HepG2 (cell line): ENCODE results near the gene PPP1R8. TPM values are rescaled to one million over a fixed set of nuclear protein-coding genes. Genes with fewer than 3 reads are reported as not detected.

Source experiments
- ATAC-seq: fragments of 200-7000 bp; cut with Tn5 transposase; 3 replicates; pipeline ENCODE4 v1.9.1; 2020; ENCODE audit warnings: mild to moderate bottlenecking, moderate library complexity
- BruUV-seq: library from RNA; stranded (reverse); fragments of 400-500 nt; replicated peaks from 2 replicates; lab custom pipeline; 2021; lab: Mats Ljungman, UMichigan
- CTCF ChIA-PET: fragments of 300-600 bp; formaldehyde crosslinking; extraction: SDS; loops from one replicate; lab custom pipeline; 2021; ENCODE audit warnings: low total read pairs, inconsistent platforms, low intra/inter-chr PET ratio; lab: Yijun Ruan, JAX
- POLR2A ChIA-PET: fragments of 350-600 bp; sonication (Branson Sonifier 250); formaldehyde crosslinking; loops from one replicate; lab custom pipeline; 2020; ENCODE audit warnings: antibody characterized with exemption, inconsistent platforms; lab: Yijun Ruan, JAX
- DNase-seq: peaks from one replicate; pipeline ENCODE4 v3.0.0-alpha.2; 2015; ENCODE audit warnings: low spot score
- FAIRE-seq: peaks from 3 replicates; lab custom pipeline; 2011; peaks lifted over from hg19 to GRCh38; lab: Jason Lieb, UNC
- H2AFZ ChIP-seq: one replicate; pipeline ENCODE4 v1.6.1; 2011; ENCODE audit warnings: low read length, inconsistent platforms
- H3K27ac ChIP-seq: fragments of 300-600 bp; 3 replicates; pipeline ENCODE4 v1.8.0; 2011; ENCODE audit warnings: mixed run types, mild to moderate bottlenecking, mixed read lengths, low read length, inconsistent platforms; ENCODE audit not compliant: insufficient read depth; ENCODE audit errors: extremely low read length
- H3K27me3 ChIP-seq, 2 experiments: fragments of 200-600 bp in 1 of 2; 2 replicates in 1 of 2; 3 replicates in 1 of 2; pipeline versions ENCODE4 v1.6.0 to v1.8.0; 2011; ENCODE audit warnings: low read length in 2 of 2, mild to moderate bottlenecking in 2 of 2, moderate library complexity in 2 of 2, inconsistent platforms in 1 of 2; ENCODE audit not compliant: insufficient read depth in 2 of 2, control insufficient read depth in 1 of 2
- H3K36me3 ChIP-seq, 2 experiments: fragments of 200-600 bp in 1 of 2; replicated peaks in 1 of 2; 2 replicates in 1 of 2; 3 replicates in 1 of 2; pipeline versions ENCODE4 v1.5.1 to v1.8.0; 2011; ENCODE audit warnings: low read length in 2 of 2, inconsistent platforms in 1 of 2; ENCODE audit not compliant: insufficient read depth in 2 of 2, control insufficient read depth in 1 of 2
- H3K4me1 ChIP-seq: 2 replicates; pipeline ENCODE4 v1.5.1; 2012; ENCODE audit warnings: low read length, inconsistent platforms; ENCODE audit not compliant: insufficient read depth
- H3K4me2 ChIP-seq: 2 replicates; pipeline ENCODE4 v1.6.0; 2011; ENCODE audit warnings: low read depth, low read length, inconsistent platforms
- H3K4me3 ChIP-seq, 3 experiments: fragments of 200-600 bp in 1 of 3; sonication (generic), shearing (Covaris generic) in 1 of 3; replicated peaks in 1 of 3; 2 replicates each; pipeline ENCODE4 v1.5.1; 2011 to 2016; ENCODE audit warnings: low read length in 3 of 3, inconsistent platforms in 2 of 3, low read depth in 2 of 3, mild to moderate bottlenecking in 2 of 3, control low read depth in 1 of 3, mixed read lengths in 1 of 3; ENCODE audit not compliant: insufficient read depth in 1 of 3
- H3K79me2 ChIP-seq: one replicate; pipeline ENCODE4 v1.6.1; 2011; ENCODE audit warnings: low read length, inconsistent platforms; ENCODE audit not compliant: insufficient read depth
- H3K9ac ChIP-seq: 2 replicates; pipeline ENCODE4 v1.6.0; 2011; ENCODE audit warnings: mild to moderate bottlenecking, low read depth, low read length, inconsistent platforms; ENCODE audit not compliant: insufficient read depth
- H3K9me3 ChIP-seq: 2 replicates; pipeline ENCODE4 v1.5.1; 2012; ENCODE audit warnings: mild to moderate bottlenecking, low read length
- H4K20me1 ChIP-seq: 2 replicates; pipeline ENCODE4 v1.6.0; 2011; ENCODE audit warnings: inconsistent platforms, mild to moderate bottlenecking, low read length, moderate library complexity; ENCODE audit not compliant: insufficient read depth
- ZHX2 ChIP-seq, 2 experiments: sonication (generic) in 1 of 2; formaldehyde crosslinking in 1 of 2; IDR thresholded peaks; 2 replicates each; pipeline versions ENCODE4 v1.6.1 to v1.9.0; 2014 to 2022; ENCODE audit warnings: antibody characterized with exemption in 1 of 2, borderline replicate concordance in 1 of 2, inconsistent platforms in 1 of 2, low read depth in 1 of 2, missing genetic modification reagents in 1 of 2
- ZNF530 ChIP-seq: sonication (generic); formaldehyde crosslinking; IDR thresholded peaks from 2 replicates; pipeline ENCODE4 v1.5.0; 2020; ENCODE audit warnings: low read depth, mild to moderate bottlenecking, missing genetic modification reagents
- ZNF567 ChIP-seq: sonication (generic); formaldehyde crosslinking; IDR thresholded peaks from 2 replicates; pipeline ENCODE4 v1.8.1; 2023; ENCODE audit warnings: mild to moderate bottlenecking, missing genetic modification reagents, borderline replicate concordance
- ZNF777 ChIP-seq: sonication (generic); formaldehyde crosslinking; IDR thresholded peaks from 2 replicates; pipeline ENCODE4 v1.4.0; 2020; ENCODE audit warnings: missing genetic modification reagents
- WGBS: methylation state at CpG from one replicate; pipeline ENCODE4 v1.1.6; 2017; ENCODE audit warnings: low lambda C conversion rate; 5-methylcytosine and 5-hydroxymethylcytosine counted together
- in situ Hi-C: cut with HindIII; loops from 2 replicates; pipeline ENCODE4 v1.10.0; 2017; ENCODE audit warnings: low pct_unique_long_range_greater_than_20kb; ENCODE audit not compliant: extremely low pct_ligation_motif_present
- intact Hi-C: fragments of 100-400 bp; cut with micrococcal nuclease; formaldehyde crosslinking; loops from one replicate; pipeline ENCODE4 v1.10.0; 2022; ENCODE audit not compliant: unreplicated experiment
- polyA plus RNA-seq, 8 experiments: library from polyadenylated mRNA; depleted of rRNA in 3 of 8; stranded (reverse) in 7 of 8; unstranded in 1 of 8; fragments of >200 nt; fragmentation: Illumina TruSeq in 4 of 8; extraction: Trizol in 4 of 8; gene quantifications; 2 replicates each; pipeline versions ENCODE4 v1.2.1 to v1.2.3, GENCODE V29; 2011 to 2016; ENCODE audit warnings: low read depth in 4 of 8, missing spikeins in 1 of 8, mixed read lengths in 1 of 8; ENCODE audit not compliant: insufficient read depth in 1 of 8
- total RNA-seq, 5 experiments: library from RNA; depleted of rRNA; stranded (reverse); fragments of >200 nt; fragmentation: Illumina TruSeq; extraction: Trizol; gene quantifications; 2 replicates each; pipeline ENCODE4 v1.2.3, GENCODE V29; 2016; ENCODE audit warnings: low read depth in 1 of 5
- TF ChIP-seq, protein P1 (sequence below): sonication (generic); formaldehyde crosslinking; IDR thresholded peaks from 2 replicates; pipeline ENCODE4 v1.5.0; 2020; ENCODE audit warnings: mild to moderate bottlenecking, missing genetic modification reagents, borderline replicate concordance
- TF ChIP-seq, protein P2 (sequence below): sonication (generic); formaldehyde crosslinking; IDR thresholded peaks from 2 replicates; pipeline ENCODE4 v1.8.0; 2022; ENCODE audit warnings: mild to moderate bottlenecking, missing genetic modification reagents, borderline replicate concordance
- TF ChIP-seq, protein P3 (sequence below): sonication (generic); formaldehyde crosslinking; IDR thresholded peaks from 2 replicates; pipeline ENCODE4 v1.4.0; 2020; ENCODE audit warnings: missing genetic modification reagents

Gene PPP1R8
- total and polyA plus RNA-seq, 2 of the 13 experiments (the other 11 are each of a cell fraction or from before 2014, with no cell fraction given) = 38.3 to 62.2 TPM

DNA sequence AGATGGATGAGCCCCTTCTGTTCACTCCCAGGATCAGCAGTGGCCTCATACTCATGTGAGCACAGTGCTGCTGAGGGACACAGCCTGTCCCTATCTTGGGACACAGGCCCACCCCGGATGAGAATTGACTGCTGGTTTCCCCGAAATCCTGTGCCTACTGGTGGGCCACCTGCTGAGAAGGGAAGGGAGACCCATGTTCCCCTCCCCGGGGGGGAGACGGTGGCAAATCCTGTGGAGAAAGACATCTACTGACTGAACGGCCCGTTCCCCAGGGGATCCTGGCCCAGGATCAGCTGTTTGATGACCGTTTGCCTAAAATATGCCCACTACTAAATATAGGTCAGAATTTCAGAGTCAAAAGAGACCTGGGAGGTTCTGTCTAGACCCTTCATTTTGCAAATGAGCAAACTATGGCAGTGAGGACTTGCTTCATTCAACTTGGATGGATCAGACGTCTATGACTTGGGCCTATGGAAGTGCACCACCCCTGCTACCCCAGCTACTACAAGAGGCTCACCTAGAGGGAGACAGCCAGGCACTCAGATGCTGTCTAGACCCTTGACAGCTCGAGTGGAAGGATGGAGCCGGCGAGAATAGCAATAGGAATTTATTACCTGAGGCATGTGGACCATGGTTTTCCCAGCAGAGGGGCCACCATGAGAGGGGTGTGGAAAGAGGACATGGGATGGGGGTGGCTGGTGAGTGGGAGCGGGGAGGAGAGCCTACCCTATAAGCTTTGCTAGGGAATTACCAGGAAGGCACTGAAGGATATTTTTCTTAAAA is 26.2 kb downstream of the PPP1R8 start:
- intact Hi-C loops = loop anchor here (5.0 kb wide), 1 partner anchor 166 kb away; no protein-coding TSS in a partner anchor
- Histone ChIP-seq H3K4me3 (no peak overlapping the region), H3K27ac (no peak overlapping the region), H3K79me2 (no peaks in the 10 kb centered on the region), H3K27me3 (peaks cover 0 to 3% of the 10 kb centered on the region in 2 experiments; a peak in 1 of 5 replicates), H3K36me3 (peaks cover 1 to 2% of the 10 kb centered on the region in 2 experiments; a peak in 2 of 5 replicates), H3K9me3 (no peaks in the 10 kb centered on the region), H3K9ac (no peak overlapping the region), H4K20me1 (no peaks in the 10 kb centered on the region), H3K4me2 (no peak overlapping the region), H3K4me1 (peaks cover 28% of the 10 kb centered on the region), H2AFZ (no peak overlapping the region)
- CTCF ChIA-PET = interaction anchor here (1.2 kb wide), 1 partner anchor 15 kb away, joined by 3 read pairs; the partner anchor contains the start of gene THEMIS2
- DNase-seq = no peak
- WGBS = 53% methylated on average over 9 of the region's 12 CpGs
- FAIRE-seq = no peak
- in situ Hi-C loops = loop anchor here (5.0 to 10.0 kb wide), 2 partner anchors 78 to 121 kb away; partner anchors contain the start of gene SMPDL3B
- no TSS peak for BruUV-seq
- POLR2A ChIA-PET = no interaction called here
- no peak; the same call in 2 of the 3 replicates for ATAC-seq
- TF ChIP-seq ZNF567 (CRISPR knock-in tag) (no peak), ZNF777 (no peak), ZNF530 (CRISPR knock-in tag) (no peak), ZHX2 (IDR thresholded peaks at IDR 0.05; ENCODE audit: low read depth) (no peak), ZHX2 (CRISPR knock-in tag; IDR thresholded peaks at IDR 0.05; ENCODE audit: borderline replicate concordance) (no peak)
- TF ChIP-seq, protein P1, sequence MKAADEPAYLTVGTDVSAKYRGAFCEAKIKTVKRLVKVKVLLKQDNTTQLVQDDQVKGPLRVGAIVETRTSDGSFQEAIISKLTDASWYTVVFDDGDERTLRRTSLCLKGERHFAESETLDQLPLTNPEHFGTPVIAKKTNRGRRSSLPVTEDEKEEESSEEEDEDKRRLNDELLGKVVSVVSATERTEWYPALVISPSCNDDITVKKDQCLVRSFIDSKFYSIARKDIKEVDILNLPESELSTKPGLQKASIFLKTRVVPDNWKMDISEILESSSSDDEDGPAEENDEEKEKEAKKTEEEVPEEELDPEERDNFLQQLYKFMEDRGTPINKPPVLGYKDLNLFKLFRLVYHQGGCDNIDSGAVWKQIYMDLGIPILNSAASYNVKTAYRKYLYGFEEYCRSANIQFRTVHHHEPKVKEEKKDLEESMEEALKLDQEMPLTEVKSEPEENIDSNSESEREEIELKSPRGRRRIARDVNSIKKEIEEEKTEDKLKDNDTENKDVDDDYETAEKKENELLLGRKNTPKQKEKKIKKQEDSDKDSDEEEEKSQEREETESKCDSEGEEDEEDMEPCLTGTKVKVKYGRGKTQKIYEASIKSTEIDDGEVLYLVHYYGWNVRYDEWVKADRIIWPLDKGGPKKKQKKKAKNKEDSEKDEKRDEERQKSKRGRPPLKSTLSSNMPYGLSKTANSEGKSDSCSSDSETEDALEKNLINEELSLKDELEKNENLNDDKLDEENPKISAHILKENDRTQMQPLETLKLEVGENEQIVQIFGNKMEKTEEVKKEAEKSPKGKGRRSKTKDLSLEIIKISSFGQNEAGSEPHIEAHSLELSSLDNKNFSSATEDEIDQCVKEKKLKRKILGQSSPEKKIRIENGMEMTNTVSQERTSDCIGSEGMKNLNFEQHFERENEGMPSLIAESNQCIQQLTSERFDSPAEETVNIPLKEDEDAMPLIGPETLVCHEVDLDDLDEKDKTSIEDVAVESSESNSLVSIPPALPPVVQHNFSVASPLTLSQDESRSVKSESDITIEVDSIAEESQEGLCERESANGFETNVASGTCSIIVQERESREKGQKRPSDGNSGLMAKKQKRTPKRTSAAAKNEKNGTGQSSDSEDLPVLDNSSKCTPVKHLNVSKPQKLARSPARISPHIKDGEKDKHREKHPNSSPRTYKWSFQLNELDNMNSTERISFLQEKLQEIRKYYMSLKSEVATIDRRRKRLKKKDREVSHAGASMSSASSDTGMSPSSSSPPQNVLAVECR = no peak
- TF ChIP-seq, protein P2, sequence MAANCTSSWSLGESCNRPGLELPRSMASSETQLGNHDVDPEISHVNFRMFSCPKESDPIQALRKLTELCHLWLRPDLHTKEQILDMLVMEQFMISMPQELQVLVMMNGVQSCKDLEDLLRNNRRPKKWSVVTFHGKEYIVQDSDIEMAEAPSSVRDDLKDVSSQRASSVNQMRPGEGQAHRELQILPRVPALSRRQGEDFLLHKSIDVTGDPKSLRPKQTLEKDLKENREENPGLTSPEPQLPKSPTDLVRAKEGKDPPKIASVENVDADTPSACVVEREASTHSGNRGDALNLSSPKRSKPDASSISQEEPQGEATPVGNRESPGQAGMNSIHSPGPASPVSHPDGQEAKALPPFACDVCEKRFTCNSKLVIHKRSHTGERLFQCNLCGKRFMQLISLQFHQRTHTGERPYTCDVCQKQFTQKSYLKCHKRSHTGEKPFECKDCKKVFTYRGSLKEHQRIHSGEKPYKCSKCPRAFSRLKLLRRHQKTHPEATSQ = no peak
- TF ChIP-seq, protein P3, sequence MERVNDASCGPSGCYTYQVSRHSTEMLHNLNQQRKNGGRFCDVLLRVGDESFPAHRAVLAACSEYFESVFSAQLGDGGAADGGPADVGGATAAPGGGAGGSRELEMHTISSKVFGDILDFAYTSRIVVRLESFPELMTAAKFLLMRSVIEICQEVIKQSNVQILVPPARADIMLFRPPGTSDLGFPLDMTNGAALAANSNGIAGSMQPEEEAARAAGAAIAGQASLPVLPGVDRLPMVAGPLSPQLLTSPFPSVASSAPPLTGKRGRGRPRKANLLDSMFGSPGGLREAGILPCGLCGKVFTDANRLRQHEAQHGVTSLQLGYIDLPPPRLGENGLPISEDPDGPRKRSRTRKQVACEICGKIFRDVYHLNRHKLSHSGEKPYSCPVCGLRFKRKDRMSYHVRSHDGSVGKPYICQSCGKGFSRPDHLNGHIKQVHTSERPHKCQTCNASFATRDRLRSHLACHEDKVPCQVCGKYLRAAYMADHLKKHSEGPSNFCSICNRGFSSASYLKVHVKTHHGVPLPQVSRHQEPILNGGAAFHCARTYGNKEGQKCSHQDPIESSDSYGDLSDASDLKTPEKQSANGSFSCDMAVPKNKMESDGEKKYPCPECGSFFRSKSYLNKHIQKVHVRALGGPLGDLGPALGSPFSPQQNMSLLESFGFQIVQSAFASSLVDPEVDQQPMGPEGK (CRISPR knock-in tag) = no peak
